ENCODE results near the gene PPFIBP1.

GRCh38 chr12:27573972-27574371 lies 50.0 kb downstream of the PPFIBP1 start:
- TF ChIP-seq CTCF (IDR thresholded peaks at IDR 0.05), result no peak
- no peak for TF ChIP-seq POLR2AphosphoS5 (IDR thresholded peaks at IDR 0.05)
- TF ChIP-seq POLR2A (IDR thresholded peaks at IDR 0.05), result no peak

Measured in suprapubic skin (tissue), 4 donors.